ENCODE data around the gene AHCY. TPM values are rescaled to one million over a fixed set of nuclear protein-coding genes. Genes with fewer than 3 reads are reported as not detected.
"Not testable (repeated sequence)": the region's sequence is repeated elsewhere in the genome, so short reads cannot be mapped to it uniquely, and the experiment has no call there.

The AHCY gene
- polyA plus RNA-seq, 1 experiment: 247 TPM

DNA sequence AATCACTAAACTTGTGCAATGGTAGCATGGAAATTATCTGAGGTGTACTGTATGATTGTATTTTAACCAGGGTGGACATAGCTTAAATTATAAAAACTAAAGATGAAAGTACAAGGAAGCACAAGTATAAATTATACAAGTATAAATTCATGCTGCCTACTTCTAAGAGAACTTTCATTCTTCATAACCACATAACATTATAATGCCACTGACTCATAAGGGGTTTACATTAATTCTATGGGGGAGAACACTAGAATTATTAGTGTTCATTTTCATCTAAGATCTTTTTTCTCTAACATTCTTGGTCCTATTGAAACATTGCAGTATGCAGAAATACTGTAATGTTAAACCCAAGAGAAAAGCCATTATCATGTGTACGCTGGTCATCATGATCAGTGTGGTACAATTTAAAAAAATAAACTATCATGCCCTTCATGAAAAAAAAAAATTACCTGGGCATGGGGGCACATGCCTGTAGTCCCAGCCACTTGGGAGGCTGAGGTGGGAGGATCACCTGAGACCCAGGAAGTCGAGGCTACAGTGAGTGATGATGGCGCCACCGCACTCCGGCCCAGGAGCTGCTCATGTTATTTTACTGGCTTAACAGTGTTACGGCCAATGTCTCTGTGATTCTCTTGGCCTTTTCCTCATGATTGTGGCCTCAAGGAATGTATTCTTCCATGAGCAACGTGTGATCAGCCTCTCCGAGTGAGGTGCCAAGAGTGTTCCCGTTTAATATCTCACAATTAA is 25.9 kb upstream of the AHCY start:
- DNase-seq (ENCODE audit: low read depth): no peak
- TF ChIP-seq, protein P1, sequence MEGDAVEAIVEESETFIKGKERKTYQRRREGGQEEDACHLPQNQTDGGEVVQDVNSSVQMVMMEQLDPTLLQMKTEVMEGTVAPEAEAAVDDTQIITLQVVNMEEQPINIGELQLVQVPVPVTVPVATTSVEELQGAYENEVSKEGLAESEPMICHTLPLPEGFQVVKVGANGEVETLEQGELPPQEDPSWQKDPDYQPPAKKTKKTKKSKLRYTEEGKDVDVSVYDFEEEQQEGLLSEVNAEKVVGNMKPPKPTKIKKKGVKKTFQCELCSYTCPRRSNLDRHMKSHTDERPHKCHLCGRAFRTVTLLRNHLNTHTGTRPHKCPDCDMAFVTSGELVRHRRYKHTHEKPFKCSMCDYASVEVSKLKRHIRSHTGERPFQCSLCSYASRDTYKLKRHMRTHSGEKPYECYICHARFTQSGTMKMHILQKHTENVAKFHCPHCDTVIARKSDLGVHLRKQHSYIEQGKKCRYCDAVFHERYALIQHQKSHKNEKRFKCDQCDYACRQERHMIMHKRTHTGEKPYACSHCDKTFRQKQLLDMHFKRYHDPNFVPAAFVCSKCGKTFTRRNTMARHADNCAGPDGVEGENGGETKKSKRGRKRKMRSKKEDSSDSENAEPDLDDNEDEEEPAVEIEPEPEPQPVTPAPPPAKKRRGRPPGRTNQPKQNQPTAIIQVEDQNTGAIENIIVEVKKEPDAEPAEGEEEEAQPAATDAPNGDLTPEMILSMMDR (IDR thresholded peaks at IDR 0.05; ENCODE audit: insufficient read depth, low read depth, low read length): no peak
- ChIA-PET CTCF (interaction anchor here (0.6 kb wide), 2 partner anchors 163 to 460 kb away, joined by 4 read pairs; no protein-coding TSS in a partner anchor), POLR2A (no interaction called here)
- H3K36me3 ChIP-seq (ENCODE audit: control insufficient read depth, insufficient read depth, low read length): no peaks in the 10 kb centered on the region
- no peak overlapping the region for H3K4me3 ChIP-seq (ENCODE audit: low read depth, low read length)
- H3K27me3 ChIP-seq (ENCODE audit: control insufficient read depth, insufficient read depth, low read length): no peaks in the 10 kb centered on the region

DNA sequence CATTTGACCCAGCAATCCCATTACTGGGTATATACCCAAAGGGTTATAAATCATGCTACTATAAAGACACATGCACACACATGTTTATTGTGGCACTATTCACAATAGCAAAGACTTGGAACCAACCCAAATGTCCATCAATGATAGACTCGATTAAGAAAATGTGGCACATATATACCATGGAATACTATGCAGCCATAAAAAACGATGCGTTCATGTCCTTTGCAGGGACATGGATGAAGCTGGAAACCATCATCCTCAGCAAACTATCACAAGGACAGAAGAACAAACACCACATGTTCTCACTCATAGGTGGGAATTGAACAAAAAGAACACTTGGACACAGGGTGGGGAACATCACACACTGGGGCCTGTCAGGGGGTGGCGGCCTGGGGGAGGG is 25.1 kb upstream of the AHCY start:
- POLR2A ChIA-PET; H3K4me3 ChIP-seq (ENCODE audit: low read depth, low read length); H3K36me3 ChIP-seq (ENCODE audit: control insufficient read depth, insufficient read depth, low read length); CTCF ChIA-PET; H3K27me3 ChIP-seq (ENCODE audit: control insufficient read depth, insufficient read depth, low read length); DNase-seq (ENCODE audit: low read depth): not testable (repeated sequence)

DNA sequence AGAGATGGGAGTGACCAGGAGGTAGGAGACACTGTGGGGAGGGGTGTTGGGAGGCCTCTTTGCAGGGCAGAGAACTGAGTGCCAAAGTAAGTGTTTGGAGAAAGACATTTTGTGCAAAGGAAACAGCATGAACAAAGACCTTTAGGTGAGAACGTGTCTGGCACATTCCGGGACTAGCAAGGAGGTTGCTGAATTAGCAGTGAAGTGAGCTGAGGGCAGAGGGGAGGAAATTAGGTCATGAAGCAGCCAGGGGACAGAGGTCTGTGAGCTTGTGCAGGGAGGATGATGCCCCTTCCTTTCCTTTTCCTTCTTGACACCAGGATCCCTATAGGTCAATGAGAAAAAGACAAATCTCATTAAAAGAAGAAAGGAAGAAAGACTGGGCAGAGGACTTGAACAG is 21.4 kb upstream of the AHCY start:
- H3K4me3 ChIP-seq (ENCODE audit: low read depth, low read length): no peak overlapping the region
- H3K36me3 ChIP-seq (ENCODE audit: control insufficient read depth, insufficient read depth, low read length): no peaks in the 10 kb centered on the region
- TF ChIP-seq, protein P1 (IDR thresholded peaks at IDR 0.05; ENCODE audit: insufficient read depth, low read depth, low read length): no peak
- CTCF ChIA-PET: no interaction called here
- no peak for DNase-seq (ENCODE audit: low read depth)
- H3K27me3 ChIP-seq (ENCODE audit: control insufficient read depth, insufficient read depth, low read length): no peaks in the 10 kb centered on the region; the same call in 1 of the 2 replicates
- POLR2A ChIA-PET: no interaction called here

DNA sequence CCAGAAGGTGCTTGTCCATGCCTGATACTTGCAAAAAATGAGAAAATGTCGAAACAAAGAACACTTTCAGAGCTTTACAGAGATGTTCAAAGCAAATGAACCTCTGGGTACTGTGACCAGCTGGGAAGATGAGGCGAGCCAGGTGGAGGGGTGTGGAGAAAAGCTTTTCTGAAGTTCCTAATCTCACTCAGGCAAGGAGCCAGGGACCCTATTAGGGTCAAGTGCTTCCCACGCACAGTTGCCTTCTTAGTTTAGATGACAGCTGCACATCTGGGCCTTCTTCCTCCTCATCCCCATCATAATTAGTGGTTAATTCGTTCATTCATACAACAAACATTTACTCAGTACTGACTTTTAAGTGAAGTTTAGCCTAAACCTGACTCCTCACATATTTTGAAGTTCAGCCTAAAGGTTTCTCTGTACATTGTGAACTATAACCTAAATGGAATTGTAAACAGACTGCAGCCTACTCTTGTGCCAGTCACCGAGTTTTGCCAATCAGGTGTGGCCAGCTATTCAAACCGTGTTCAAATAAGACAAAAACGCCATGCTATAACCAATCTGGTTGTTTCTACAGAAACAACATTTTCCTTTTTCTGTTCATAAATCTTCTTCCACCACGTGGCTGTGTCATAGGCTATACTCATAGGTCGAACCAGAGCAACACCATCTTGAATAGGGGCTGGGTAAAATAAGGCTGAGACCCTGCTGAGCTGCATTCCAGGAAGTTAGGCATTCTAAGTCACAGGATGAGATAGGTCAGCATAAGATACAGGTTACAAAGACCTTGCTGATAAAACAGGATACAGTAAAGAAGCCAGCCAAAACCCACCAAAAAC is 19.3 kb upstream of the AHCY start:
- Histone ChIP-seq H3K4me3 (ENCODE audit: low read depth, low read length) (no peak overlapping the region), H3K27me3 (ENCODE audit: control insufficient read depth, insufficient read depth, low read length) (no peaks in the 10 kb centered on the region; the same call in 1 of the 2 replicates), H3K36me3 (ENCODE audit: control insufficient read depth, insufficient read depth, low read length) (no peaks in the 10 kb centered on the region)
- POLR2A ChIA-PET: no interaction called here
- CTCF ChIA-PET: interaction anchor here (2.7 kb wide), 1 partner anchor 9 kb away, joined by 32 read pairs; no protein-coding TSS in a partner anchor
- no peak for DNase-seq (ENCODE audit: low read depth)
- TF ChIP-seq, protein P1 (IDR thresholded peaks at IDR 0.05; ENCODE audit: insufficient read depth, low read depth, low read length): no peak

DNA sequence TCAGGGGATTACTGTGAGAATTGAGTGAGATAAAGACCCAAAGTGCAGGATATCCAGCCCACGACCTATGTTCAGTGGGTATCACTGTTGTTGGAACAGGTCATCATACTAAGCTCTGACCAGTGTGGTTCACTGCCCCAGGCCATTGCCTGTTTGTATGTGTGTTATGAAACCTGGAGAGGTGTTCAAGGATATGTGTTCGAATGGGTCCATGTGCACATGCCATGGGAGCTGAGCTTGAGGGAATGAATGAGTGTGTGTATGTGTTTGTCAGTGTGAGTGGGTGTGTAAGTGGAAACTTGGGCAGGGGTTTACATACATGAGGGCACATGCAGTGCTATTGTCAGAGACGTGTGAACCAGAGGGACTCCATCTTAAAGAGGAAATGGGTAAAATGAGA is 17.7 kb upstream of the AHCY start:
- CTCF ChIA-PET: interaction anchor here (1.2 kb wide), 1 partner anchor 8 kb away, joined by 4 read pairs; no protein-coding TSS in a partner anchor

More for the DNA sequence above, 17.7 kb upstream of the AHCY start:
- H3K4me3 ChIP-seq (ENCODE audit: low read depth, low read length): no peak overlapping the region
- TF ChIP-seq, protein P1 (IDR thresholded peaks at IDR 0.05; ENCODE audit: insufficient read depth, low read depth, low read length): no peak
- no peak for DNase-seq (ENCODE audit: low read depth)
- H3K27me3 ChIP-seq (ENCODE audit: control insufficient read depth, insufficient read depth, low read length): no peaks in the 10 kb centered on the region; the same call in 1 of the 2 replicates
- POLR2A ChIA-PET: no interaction called here
- no peaks in the 10 kb centered on the region for H3K36me3 ChIP-seq (ENCODE audit: control insufficient read depth, insufficient read depth, low read length)
